ENCODE results near the gene GDF9.

The GDF9 gene

GRCh38 chr5:132866342-132867045, at the start of gene GDF9, which contains the start of gene UQCRQ:
TSS of gene GDF9 (minus strand) at chr5:132866469. CDS start at chr5:132864533, 1,936 bp downstream.
TSS of gene UQCRQ (plus strand) at chr5:132866642. CDS start at chr5:132866882, 240 bp downstream.
- DNase-seq (ENCODE audit: low read depth in 2 of 2) = peak; percentile 85

GRCh38 chr5:132915681-132916080, 49.4 kb upstream of the GDF9 start:
- no peak for DNase-seq (ENCODE audit: low read depth in 2 of 2)

GRCh38 chr5:132909702-132910101, 43.4 kb upstream of the GDF9 start:
- no peak for DNase-seq (ENCODE audit: low read depth in 2 of 2)

DNA sequence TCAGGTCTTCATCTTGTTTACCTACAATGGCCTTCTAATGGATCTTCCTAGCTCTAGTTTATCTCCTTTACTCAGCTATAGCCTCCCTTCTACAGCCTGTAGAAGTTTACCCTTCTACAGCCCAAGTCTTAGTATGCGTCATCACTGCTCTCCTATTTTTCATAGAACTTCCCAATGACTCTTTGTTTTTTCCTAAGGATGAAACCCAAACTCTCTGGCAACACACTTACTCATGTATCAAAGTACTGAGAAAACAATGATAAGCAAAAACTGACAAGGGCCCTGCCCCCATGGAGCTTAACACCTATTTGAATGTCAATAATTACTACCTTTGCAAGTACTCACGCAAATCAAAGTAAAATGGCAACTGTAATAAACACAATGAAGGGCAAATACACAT, 40.9 kb upstream of the GDF9 start:
- no peak for DNase-seq (ENCODE audit: low read depth in 2 of 2)

DNA sequence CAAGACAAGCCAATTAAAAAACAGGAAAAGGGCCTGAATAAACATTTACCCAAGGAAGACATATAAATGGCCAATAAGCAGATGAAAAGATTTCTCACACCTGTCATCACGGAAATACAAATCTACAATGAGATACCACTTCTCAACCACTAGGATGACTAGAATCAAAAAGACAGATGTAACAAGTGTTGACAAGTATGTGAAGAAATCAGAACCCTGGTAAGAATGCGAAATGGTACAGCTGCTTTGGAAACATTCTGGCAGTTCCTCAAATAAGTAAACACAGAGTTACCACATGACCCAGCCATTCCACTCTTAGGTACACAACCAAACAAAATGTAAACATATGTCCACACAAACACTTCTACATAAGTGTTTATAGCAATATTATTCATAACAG, 39.7 kb upstream of the GDF9 start:
- no peak for DNase-seq (ENCODE audit: low read depth in 2 of 2)

- DNase-seq (ENCODE audit: low read depth in 2 of 2) = no peak
Measured at GRCh38 chr5:132901730-132902129, 35.5 kb upstream of the GDF9 start.

- no peak for DNase-seq (ENCODE audit: low read depth in 2 of 2)
Measured at GRCh38 chr5:132901036-132901435, 34.8 kb upstream of the GDF9 start.

GRCh38 chr5:132898094-132898493, 31.8 kb upstream of the GDF9 start:
- no peak for DNase-seq (ENCODE audit: low read depth in 2 of 2)

- no peak for DNase-seq (ENCODE audit: low read depth in 2 of 2)
Measured at GRCh38 chr5:132896685-132897084, 30.4 kb upstream of the GDF9 start.

GRCh38 chr5:132895719-132896305, 29.5 kb upstream of the GDF9 start:
- no peak for DNase-seq (ENCODE audit: low read depth in 2 of 2)

DNA sequence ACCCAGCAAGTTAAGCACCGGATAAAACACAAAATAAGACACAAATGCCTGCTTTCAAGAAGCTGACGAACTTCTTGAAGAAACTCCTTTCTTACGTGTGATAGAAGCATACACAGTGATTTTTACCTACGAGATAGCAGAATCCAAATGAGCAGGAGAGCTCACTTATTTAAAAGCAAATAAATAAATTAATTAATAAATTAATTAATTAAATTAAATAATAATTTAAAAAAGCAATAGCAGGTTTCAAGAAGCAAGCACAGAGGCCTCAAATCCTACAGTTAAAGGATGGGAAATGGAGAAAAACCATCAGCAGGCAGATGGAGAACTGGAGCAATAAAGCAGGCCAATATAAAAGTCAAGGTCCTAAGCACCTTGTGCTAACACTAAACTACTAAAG, 24.5 kb upstream of the GDF9 start:
- DNase-seq (ENCODE audit: low read depth in 2 of 2) = no peak

DNA sequence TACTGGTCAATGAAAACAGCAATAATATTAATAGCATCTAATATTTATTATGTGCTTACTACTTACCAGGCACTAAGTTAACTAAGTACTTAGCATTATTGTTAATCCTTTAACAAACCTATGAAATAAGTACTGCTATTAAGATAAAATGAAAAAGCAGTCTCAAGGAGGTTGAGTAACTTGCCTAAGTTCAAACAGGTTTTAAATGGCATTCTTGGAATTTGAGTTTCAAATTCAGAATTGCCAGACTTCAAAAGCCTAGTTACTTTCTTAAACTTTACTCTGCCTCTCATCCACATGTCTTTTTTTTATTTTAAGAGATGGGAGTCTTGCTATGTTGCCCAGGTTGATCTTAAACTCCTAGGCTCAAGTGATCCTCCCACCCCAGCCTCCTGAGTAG, 23.2 kb upstream of the GDF9 start:
- no peak for DNase-seq (ENCODE audit: low read depth in 2 of 2)

- DNase-seq (ENCODE audit: low read depth in 2 of 2) = no peak
Measured at GRCh38 chr5:132887283-132887682, 21.0 kb upstream of the GDF9 start.

DNA sequence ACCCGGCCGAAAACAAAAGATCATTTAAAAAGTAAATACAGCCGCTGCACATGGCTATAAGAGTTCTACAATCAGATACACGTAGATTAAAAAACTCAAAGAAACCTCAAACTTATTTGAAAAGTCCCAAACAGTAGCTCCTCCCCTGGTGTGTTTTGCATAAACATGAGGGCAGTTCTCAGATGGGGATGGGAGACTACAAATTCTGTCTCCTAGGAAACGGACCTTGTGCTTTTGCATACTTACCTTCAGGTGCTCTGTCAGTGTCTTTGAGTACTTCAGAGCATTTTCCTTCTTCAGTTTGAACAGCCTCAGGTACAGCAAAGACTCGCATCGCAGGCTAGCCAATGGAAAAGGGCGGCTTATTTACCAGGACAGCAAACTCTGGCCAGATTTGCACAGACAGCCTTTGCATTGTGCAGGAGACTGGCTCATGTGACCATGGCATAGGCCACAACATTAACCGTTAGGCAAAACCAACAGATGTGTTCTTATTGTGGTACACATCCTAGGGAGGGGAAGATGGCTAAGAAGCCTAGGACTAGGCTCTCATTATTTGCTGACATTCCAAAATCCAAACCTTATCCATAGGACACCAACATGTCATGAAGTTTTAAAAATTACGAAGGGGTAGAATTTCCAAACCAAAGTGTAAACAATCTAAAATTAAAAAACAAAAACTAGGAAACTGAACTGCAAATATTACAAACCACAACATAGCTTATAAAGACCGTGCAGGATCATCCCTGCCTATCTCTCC, 20.0 kb upstream of the GDF9 start:
- DNase-seq (ENCODE audit: low read depth in 2 of 2) = no peak

GRCh38 chr5:132884548-132884947, 18.3 kb upstream of the GDF9 start:
- no peak for DNase-seq (ENCODE audit: low read depth in 2 of 2)

GRCh38 chr5:132883261-132883834, 17.1 kb upstream of the GDF9 start:
- no peak for DNase-seq (ENCODE audit: low read depth in 2 of 2)

- no peak for DNase-seq (ENCODE audit: low read depth in 2 of 2)
Measured at GRCh38 chr5:132877938-132878337, 11.7 kb upstream of the GDF9 start.

DNA sequence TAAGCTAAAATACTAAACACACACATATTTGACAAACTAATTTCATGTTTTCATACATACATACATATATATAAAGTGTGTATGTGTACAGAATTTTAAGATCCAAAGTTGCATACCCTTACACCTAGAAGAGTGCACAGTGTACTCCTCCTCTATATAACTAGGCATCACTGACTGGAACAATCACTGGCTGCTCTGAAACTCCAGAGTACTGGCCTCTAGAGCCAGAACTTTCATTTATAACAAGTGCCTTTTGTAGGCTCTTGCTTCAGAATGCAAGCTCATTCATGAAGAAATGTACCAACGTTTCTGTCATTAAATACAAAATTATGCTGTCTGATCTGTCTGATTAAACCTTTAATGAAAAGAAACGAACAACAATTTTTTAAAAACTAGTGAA, 11.2 kb upstream of the GDF9 start:
- DNase-seq (ENCODE audit: low read depth in 2 of 2) = no peak

DNA sequence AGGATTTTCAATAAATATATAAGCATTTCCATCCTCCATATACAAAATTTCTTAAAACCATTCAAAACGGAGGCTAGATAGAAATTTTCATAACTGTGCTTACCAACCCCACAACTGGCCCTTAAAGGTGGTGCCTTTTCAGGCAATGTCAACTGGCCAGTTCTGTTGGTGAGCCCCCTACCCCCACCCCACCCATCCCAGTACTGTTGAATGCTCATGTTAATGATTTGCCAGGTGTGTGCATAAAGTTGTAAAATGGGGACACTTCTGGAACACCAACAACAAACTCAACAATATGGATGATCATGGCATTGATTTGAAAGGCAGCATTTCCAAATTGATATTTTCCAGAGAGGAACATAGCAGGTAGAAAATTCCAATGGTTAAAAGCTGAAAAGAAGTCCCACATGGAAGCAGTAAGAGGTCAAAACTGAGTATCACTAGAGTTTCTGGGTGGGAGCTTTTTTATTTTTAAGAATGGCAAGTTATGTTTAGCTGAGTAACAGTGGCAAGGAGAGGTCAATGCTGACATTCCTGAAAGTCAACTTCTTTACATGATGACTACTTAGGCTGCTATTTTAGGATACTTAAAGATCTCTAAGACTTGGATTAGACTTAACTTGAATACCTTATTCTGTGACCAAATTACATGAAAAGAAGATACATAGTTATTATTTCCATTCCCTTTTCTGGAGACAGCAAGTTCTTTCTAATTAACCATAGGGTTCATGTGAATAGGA, 9.9 kb upstream of the GDF9 start:
- no peak for DNase-seq (ENCODE audit: low read depth in 2 of 2)

DNA sequence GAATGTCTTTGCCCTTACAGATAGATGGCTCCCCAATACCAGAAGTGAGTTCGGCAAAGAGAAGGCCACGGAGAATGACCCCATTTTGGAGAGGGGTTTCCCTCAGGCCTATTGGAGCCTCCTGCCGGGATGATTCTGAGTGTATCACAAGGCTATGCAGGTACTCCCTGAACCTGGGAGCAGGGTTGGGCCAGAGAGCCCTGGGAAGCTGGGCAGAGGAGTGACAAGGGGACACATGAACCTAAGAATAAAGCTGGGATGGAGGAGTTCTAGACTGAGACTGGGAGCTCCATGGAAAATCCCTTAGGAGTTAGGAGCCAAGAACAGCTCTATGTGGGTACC, 7.6 kb upstream of the GDF9 start:
- no peak for DNase-seq (ENCODE audit: low read depth in 2 of 2)

- DNase-seq (ENCODE audit: low read depth in 2 of 2) = no peak
Measured at GRCh38 chr5:132873119-132873929, 7.1 kb upstream of the GDF9 start, which contains the start of gene LEAP2. TSS of gene LEAP2 (plus strand) at chr5:132873668. CDS start at chr5:132873695, 27 bp downstream.
